HepG2 (cell line): ENCODE data around the gene RCOR3. TPM values are rescaled to one million over a fixed set of nuclear protein-coding genes. Genes with fewer than 3 reads are reported as not detected.

Experiments used
- ATAC-seq: fragments of 200-7000 bp; cut with Tn5 transposase; 3 replicates; pipeline ENCODE4 v1.9.1; 2020; ENCODE audit warnings: mild to moderate bottlenecking, moderate library complexity
- BruUV-seq: library from RNA; stranded (reverse); fragments of 400-500 nt; replicated peaks from 2 replicates; lab custom pipeline; 2021; lab: Mats Ljungman, UMichigan
- CTCF ChIA-PET: fragments of 300-600 bp; formaldehyde crosslinking; extraction: SDS; loops from one replicate; lab custom pipeline; 2021; ENCODE audit warnings: low total read pairs, inconsistent platforms, low intra/inter-chr PET ratio; lab: Yijun Ruan, JAX
- POLR2A ChIA-PET: fragments of 350-600 bp; sonication (Branson Sonifier 250); formaldehyde crosslinking; loops from one replicate; lab custom pipeline; 2020; ENCODE audit warnings: antibody characterized with exemption, inconsistent platforms; lab: Yijun Ruan, JAX
- DNase-seq: peaks from one replicate; pipeline ENCODE4 v3.0.0-alpha.2; 2015; ENCODE audit warnings: low spot score
- FAIRE-seq: peaks from 3 replicates; lab custom pipeline; 2011; peaks lifted over from hg19 to GRCh38; lab: Jason Lieb, UNC
- H2AFZ ChIP-seq: one replicate; pipeline ENCODE4 v1.6.1; 2011; ENCODE audit warnings: low read length, inconsistent platforms
- H3K27ac ChIP-seq: fragments of 300-600 bp; 3 replicates; pipeline ENCODE4 v1.8.0; 2011; ENCODE audit warnings: mixed run types, mild to moderate bottlenecking, mixed read lengths, low read length, inconsistent platforms; ENCODE audit not compliant: insufficient read depth; ENCODE audit errors: extremely low read length
- H3K27me3 ChIP-seq, 2 experiments: fragments of 200-600 bp in 1 of 2; 2 replicates in 1 of 2; 3 replicates in 1 of 2; pipeline versions ENCODE4 v1.6.0 to v1.8.0; 2011; ENCODE audit warnings: low read length in 2 of 2, mild to moderate bottlenecking in 2 of 2, moderate library complexity in 2 of 2, inconsistent platforms in 1 of 2; ENCODE audit not compliant: insufficient read depth in 2 of 2, control insufficient read depth in 1 of 2
- H3K36me3 ChIP-seq, 2 experiments: fragments of 200-600 bp in 1 of 2; replicated peaks in 1 of 2; 2 replicates in 1 of 2; 3 replicates in 1 of 2; pipeline versions ENCODE4 v1.5.1 to v1.8.0; 2011; ENCODE audit warnings: low read length in 2 of 2, inconsistent platforms in 1 of 2; ENCODE audit not compliant: insufficient read depth in 2 of 2, control insufficient read depth in 1 of 2
- H3K4me1 ChIP-seq: 2 replicates; pipeline ENCODE4 v1.5.1; 2012; ENCODE audit warnings: low read length, inconsistent platforms; ENCODE audit not compliant: insufficient read depth
- H3K4me2 ChIP-seq: 2 replicates; pipeline ENCODE4 v1.6.0; 2011; ENCODE audit warnings: low read depth, low read length, inconsistent platforms
- H3K4me3 ChIP-seq, 3 experiments: fragments of 200-600 bp in 1 of 3; sonication (generic), shearing (Covaris generic) in 1 of 3; replicated peaks in 1 of 3; 2 replicates each; pipeline ENCODE4 v1.5.1; 2011 to 2016; ENCODE audit warnings: low read length in 3 of 3, inconsistent platforms in 2 of 3, low read depth in 2 of 3, mild to moderate bottlenecking in 2 of 3, control low read depth in 1 of 3, mixed read lengths in 1 of 3; ENCODE audit not compliant: insufficient read depth in 1 of 3
- H3K79me2 ChIP-seq: one replicate; pipeline ENCODE4 v1.6.1; 2011; ENCODE audit warnings: low read length, inconsistent platforms; ENCODE audit not compliant: insufficient read depth
- H3K9ac ChIP-seq: 2 replicates; pipeline ENCODE4 v1.6.0; 2011; ENCODE audit warnings: mild to moderate bottlenecking, low read depth, low read length, inconsistent platforms; ENCODE audit not compliant: insufficient read depth
- H3K9me3 ChIP-seq: 2 replicates; pipeline ENCODE4 v1.5.1; 2012; ENCODE audit warnings: mild to moderate bottlenecking, low read length
- H4K20me1 ChIP-seq: 2 replicates; pipeline ENCODE4 v1.6.0; 2011; ENCODE audit warnings: inconsistent platforms, mild to moderate bottlenecking, low read length, moderate library complexity; ENCODE audit not compliant: insufficient read depth
- FOXK2 ChIP-seq: fragments of 450-650 bp; IDR thresholded peaks from 2 replicates; pipeline ENCODE4 v1.6.1; 2016
- NBN ChIP-seq: fragments of 450-650 bp; conservative IDR thresholded peaks from 2 replicates; pipeline ENCODE4 v1.6.1; 2017
- NFATC3 ChIP-seq: sonication (generic); formaldehyde crosslinking; IDR thresholded peaks from 2 replicates; pipeline ENCODE4 v1.5.1; 2020; ENCODE audit warnings: mild to moderate bottlenecking, missing genetic modification reagents
- RELA ChIP-seq: sonication (generic); formaldehyde crosslinking; IDR thresholded peaks from 2 replicates; pipeline ENCODE4 v1.4.0; 2020; ENCODE audit warnings: missing genetic modification reagents
- RORA ChIP-seq: sonication (generic); formaldehyde crosslinking; IDR thresholded peaks from 2 replicates; pipeline ENCODE4 v1.5.0; 2020; ENCODE audit warnings: mild to moderate bottlenecking, missing genetic modification reagents, moderate library complexity
- ZBTB40 ChIP-seq, 2 experiments: fragments of 450-650 bp in 1 of 2; sonication (generic) in 1 of 2; formaldehyde crosslinking in 1 of 2; IDR thresholded peaks; 2 replicates each; pipeline versions ENCODE4 v1.6.1 to v1.8.0; 2016 to 2022; ENCODE audit warnings: antibody characterized with exemption in 1 of 2, mild to moderate bottlenecking in 1 of 2, missing genetic modification reagents in 1 of 2
- ZMAT3 ChIP-seq: sonication (generic); formaldehyde crosslinking; conservative IDR thresholded peaks from 2 replicates; pipeline ENCODE4 v1.7.0; 2021; ENCODE audit warnings: missing genetic modification reagents
- ZNF205 ChIP-seq: IDR thresholded peaks from 2 replicates; pipeline ENCODE4 v1.6.1; 2018; ENCODE audit warnings: missing biosample characterization, missing genetic modification reagents
- ZNF33B ChIP-seq: sonication (generic); formaldehyde crosslinking; IDR thresholded peaks from 2 replicates; pipeline ENCODE4 v1.5.1; 2020; ENCODE audit warnings: mild to moderate bottlenecking, missing genetic modification reagents
- ZNF512B ChIP-seq: sonication (generic); formaldehyde crosslinking; IDR thresholded peaks from 2 replicates; pipeline ENCODE4 v1.5.1; 2020; ENCODE audit warnings: missing genetic modification reagents, mild to moderate bottlenecking, borderline replicate concordance
- ZNF605 ChIP-seq: sonication (generic); formaldehyde crosslinking; IDR thresholded peaks from 2 replicates; pipeline ENCODE4 v1.8.0; 2022; ENCODE audit warnings: mild to moderate bottlenecking, missing genetic modification reagents
- ZSCAN21 ChIP-seq: sonication (generic); formaldehyde crosslinking; IDR thresholded peaks from 2 replicates; pipeline ENCODE4 v1.8.0; 2022; ENCODE audit warnings: mild to moderate bottlenecking, missing genetic modification reagents, moderate library complexity, borderline replicate concordance
- WGBS: methylation state at CpG from one replicate; pipeline ENCODE4 v1.1.6; 2017; ENCODE audit warnings: low lambda C conversion rate; 5-methylcytosine and 5-hydroxymethylcytosine counted together
- in situ Hi-C: cut with HindIII; loops from 2 replicates; pipeline ENCODE4 v1.10.0; 2017; ENCODE audit warnings: low pct_unique_long_range_greater_than_20kb; ENCODE audit not compliant: extremely low pct_ligation_motif_present
- intact Hi-C: fragments of 100-400 bp; cut with micrococcal nuclease; formaldehyde crosslinking; loops from one replicate; pipeline ENCODE4 v1.10.0; 2022; ENCODE audit not compliant: unreplicated experiment
- polyA plus RNA-seq, 8 experiments: library from polyadenylated mRNA; depleted of rRNA in 3 of 8; stranded (reverse) in 7 of 8; unstranded in 1 of 8; fragments of >200 nt; fragmentation: Illumina TruSeq in 4 of 8; extraction: Trizol in 4 of 8; gene quantifications; 2 replicates each; pipeline versions ENCODE4 v1.2.1 to v1.2.3, GENCODE V29; 2011 to 2016; ENCODE audit warnings: low read depth in 4 of 8, missing spikeins in 1 of 8, mixed read lengths in 1 of 8; ENCODE audit not compliant: insufficient read depth in 1 of 8
- total RNA-seq, 5 experiments: library from RNA; depleted of rRNA; stranded (reverse); fragments of >200 nt; fragmentation: Illumina TruSeq; extraction: Trizol; gene quantifications; 2 replicates each; pipeline ENCODE4 v1.2.3, GENCODE V29; 2016; ENCODE audit warnings: low read depth in 1 of 5
- TF ChIP-seq, protein P1 (sequence below): sonication (generic); formaldehyde crosslinking; IDR thresholded peaks from 2 replicates; pipeline ENCODE4 v1.8.0; 2022; ENCODE audit warnings: mild to moderate bottlenecking, missing genetic modification reagents

Gene RCOR3
- total and polyA plus RNA-seq, 2 of the 13 experiments (the other 11 are each of a cell fraction or from before 2014, with no cell fraction given): 16.8 to 31.6 TPM

DNA sequence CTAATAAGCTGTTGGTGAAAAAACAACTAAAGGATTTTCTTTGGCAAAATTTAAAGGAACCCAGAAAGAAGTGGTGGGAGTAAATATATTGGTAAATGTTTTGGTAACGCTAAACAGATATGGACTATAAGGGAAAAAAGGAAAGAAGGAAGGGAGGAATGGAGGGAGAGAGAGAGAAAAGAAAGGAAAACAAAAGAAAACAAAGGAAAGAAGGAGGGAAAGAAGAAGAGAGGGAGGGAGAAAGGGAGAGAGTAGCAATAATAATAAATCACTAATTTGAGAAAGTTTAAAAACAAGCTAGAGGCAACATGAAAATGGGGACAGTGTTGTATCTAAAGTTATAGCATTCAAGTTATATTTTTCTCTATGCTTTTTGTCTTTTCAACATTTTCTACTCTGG is 43.6 kb upstream of the RCOR3 start:
- BruUV-seq: no TSS peak
- Histone ChIP-seq H3K36me3 (no peaks in the 10 kb centered on the region), H3K9ac (no peak overlapping the region), H3K9me3 (no peaks in the 10 kb centered on the region), H4K20me1 (no peaks in the 10 kb centered on the region), H2AFZ (no peak overlapping the region), H3K27ac (no peak overlapping the region), H3K27me3 (no peaks in the 10 kb centered on the region; a peak in 1 of 5 replicates), H3K4me1 (no peaks in the 10 kb centered on the region), H3K79me2 (no peaks in the 10 kb centered on the region), H3K4me3 (no peak overlapping the region), H3K4me2 (no peak overlapping the region)
- intact Hi-C loops (no loop called here), in situ Hi-C loops (no loop called here)
- no peak for ATAC-seq
- no peak for DNase-seq
- CTCF ChIA-PET: no interaction called here
- 89% methylated on average over 1 of the region's 1 CpG for WGBS
- POLR2A ChIA-PET: no interaction called here
- FAIRE-seq: no peak
- no peak for TF ChIP-seq ZNF205 (CRISPR knock-in tag)
- TF ChIP-seq ZSCAN21: no peak
- no peak for TF ChIP-seq RELA (CRISPR knock-in tag)
- TF ChIP-seq ZNF33B (CRISPR knock-in tag): no peak
- TF ChIP-seq ZNF512B (CRISPR knock-in tag): no peak
- no peak for TF ChIP-seq NFATC3 (CRISPR knock-in tag)
- no peak for TF ChIP-seq RORA (CRISPR knock-in tag)
- TF ChIP-seq FOXK2: no peak
- no peak for TF ChIP-seq NBN
- no peak for TF ChIP-seq ZMAT3 (CRISPR knock-in tag)
- TF ChIP-seq, protein P1, sequence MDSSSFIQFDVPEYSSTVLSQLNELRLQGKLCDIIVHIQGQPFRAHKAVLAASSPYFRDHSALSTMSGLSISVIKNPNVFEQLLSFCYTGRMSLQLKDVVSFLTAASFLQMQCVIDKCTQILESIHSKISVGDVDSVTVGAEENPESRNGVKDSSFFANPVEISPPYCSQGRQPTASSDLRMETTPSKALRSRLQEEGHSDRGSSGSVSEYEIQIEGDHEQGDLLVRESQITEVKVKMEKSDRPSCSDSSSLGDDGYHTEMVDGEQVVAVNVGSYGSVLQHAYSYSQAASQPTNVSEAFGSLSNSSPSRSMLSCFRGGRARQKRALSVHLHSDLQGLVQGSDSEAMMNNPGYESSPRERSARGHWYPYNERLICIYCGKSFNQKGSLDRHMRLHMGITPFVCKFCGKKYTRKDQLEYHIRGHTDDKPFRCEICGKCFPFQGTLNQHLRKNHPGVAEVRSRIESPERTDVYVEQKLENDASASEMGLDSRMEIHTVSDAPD (CRISPR knock-in tag): no peak
- TF ChIP-seq ZNF605 (CRISPR knock-in tag): no peak
- no peak for TF ChIP-seq ZBTB40 (IDR thresholded peaks at IDR 0.05)
- no peak for TF ChIP-seq ZBTB40 (CRISPR knock-in tag; IDR thresholded peaks at IDR 0.05)
